SK-N-SH (cell line): Measurements from ENCODE around the gene MSL1. TPM values are rescaled to one million over a fixed set of nuclear protein-coding genes. Genes with fewer than 3 reads are reported as not detected.
A peak's percentile ranks its signal among the peaks of the same experiment; 100 is the strongest.

ENCODE experiments used
- CTCF ChIA-PET: fragments of 300-600, 350-600 bp; formaldehyde crosslinking; extraction: SDS; loops from one replicate; lab custom pipeline; 2021; lab: Yijun Ruan, JAX
- POLR2A ChIA-PET: fragments of 350-600 bp; sonication (Branson Sonifier 250); formaldehyde crosslinking; extraction: SDS; loops from one replicate; lab custom pipeline; 2020; ENCODE audit warnings: antibody characterized with exemption, inconsistent platforms; lab: Yijun Ruan, JAX
- DNase-seq: peaks from one replicate; pipeline ENCODE4 v3.0.0; 2012
- H2AFZ ChIP-seq: fragments of 200-600 bp; sonication (generic); 2 replicates; pipeline ENCODE4 v1.8.1; 2016; ENCODE audit warnings: antibody characterized with exemption, mild to moderate bottlenecking, low read depth
- H3F3A ChIP-seq: fragments of 200-600 bp; sonication (generic); replicated peaks from 2 replicates; pipeline ENCODE3; 2016; ENCODE audit warnings: antibody characterized with exemption, mild to moderate bottlenecking; ENCODE audit not compliant: insufficient read depth
- H3K27ac ChIP-seq, 2 experiments: fragments of 200-500 bp in 1 of 2; fragments of 200-600 bp in 1 of 2; sonication (Bioruptor generic) in 1 of 2; sonication (generic), shearing (Covaris generic) in 1 of 2; 2 replicates each; pipeline versions ENCODE4 v1.5.1 to v1.6.1; 2014 to 2016; ENCODE audit warnings: low read depth in 2 of 2, inconsistent platforms in 1 of 2, low read length in 1 of 2, mild to moderate bottlenecking in 1 of 2, mixed read lengths in 1 of 2
- H3K27me3 ChIP-seq: fragments of 200-600 bp; sonication (generic), shearing (Covaris generic); 2 replicates; pipeline ENCODE4 v1.6.1; 2016; ENCODE audit warnings: mixed run types; ENCODE audit not compliant: insufficient read depth
- H3K36me3 ChIP-seq, 2 experiments: fragments of 200-500 bp in 1 of 2; fragments of 200-600 bp in 1 of 2; sonication (Bioruptor generic) in 1 of 2; sonication (generic) in 1 of 2; replicated peaks in 1 of 2; 2 replicates each; pipeline versions ENCODE3 to v1.5.1; 2014 to 2016; ENCODE audit warnings: low read length in 1 of 2, mild to moderate bottlenecking in 1 of 2; ENCODE audit not compliant: insufficient read depth in 2 of 2, control insufficient read depth in 1 of 2
- H3K4me1 ChIP-seq, 2 experiments: fragments of 200-500 bp in 1 of 2; fragments of 200-600 bp in 1 of 2; sonication (Bioruptor generic) in 1 of 2; sonication (generic), shearing (Covaris generic) in 1 of 2; 2 replicates each; pipeline versions ENCODE4 v1.5.1 to v1.6.1; 2014 to 2016; ENCODE audit warnings: low read depth in 1 of 2, low read length in 1 of 2, mixed run types in 1 of 2; ENCODE audit not compliant: insufficient read depth in 2 of 2, control insufficient read depth in 1 of 2
- H3K4me2 ChIP-seq: fragments of 200-600 bp; sonication (generic), shearing (Covaris generic); 2 replicates; pipeline ENCODE4 v1.6.1; 2017; ENCODE audit warnings: mixed run types
- H3K4me3 ChIP-seq, 2 experiments: fragments of 200-500 bp in 1 of 2; fragments of 200-600 bp in 1 of 2; sonication (Bioruptor generic) in 1 of 2; sonication (generic), shearing (Covaris generic) in 1 of 2; 2 replicates each; pipeline versions ENCODE4 v1.5.1 to v1.8.1; 2014 to 2016; ENCODE audit warnings: low read depth in 2 of 2, inconsistent platforms in 1 of 2, low read length in 1 of 2, mild to moderate bottlenecking in 1 of 2, mixed read lengths in 1 of 2, moderate library complexity in 1 of 2
- H3K79me2 ChIP-seq: fragments of 200-600 bp; sonication (generic); 2 replicates; pipeline ENCODE4 v1.8.1; 2017; ENCODE audit warnings: mild to moderate bottlenecking; ENCODE audit not compliant: insufficient read depth
- H3K9ac ChIP-seq: fragments of 200-600 bp; sonication (generic); 2 replicates; pipeline ENCODE4 v1.6.1; 2017; ENCODE audit warnings: mixed run types
- H3K9me2 ChIP-seq: fragments of 200-600 bp; sonication (generic); 2 replicates; pipeline ENCODE4 v1.6.1; 2017; ENCODE audit warnings: mixed run types
- H3K9me3 ChIP-seq: fragments of 200-600 bp; sonication (generic); 2 replicates; pipeline ENCODE4 v1.6.1; 2017; ENCODE audit warnings: mixed run types, mild to moderate bottlenecking, moderate library complexity
- H4K20me1 ChIP-seq: fragments of 200-600 bp; sonication (generic); 2 replicates; pipeline ENCODE4 v1.6.1; 2017; ENCODE audit warnings: mild to moderate bottlenecking, mixed run types; ENCODE audit not compliant: insufficient read depth
- MEF2A ChIP-seq: IDR thresholded peaks from 2 replicates; pipeline ENCODE4 v1.4.0; 2012; ENCODE audit warnings: low read depth, borderline replicate concordance
- NFIC ChIP-seq: IDR thresholded peaks from 2 replicates; pipeline ENCODE4 v1.4.0; 2012; ENCODE audit warnings: borderline replicate concordance
- RCOR1 ChIP-seq: fragments of 150-350 bp; IDR thresholded peaks from 2 replicates; pipeline ENCODE4 v1.6.1; 2017; ENCODE audit warnings: antibody characterized with exemption, low read length
- SMC3 ChIP-seq: IDR thresholded peaks from 2 replicates; pipeline ENCODE4 v1.6.1; 2012; ENCODE audit warnings: low read depth, low read length, improper control_type of control experiment
- TAF1 ChIP-seq: IDR thresholded peaks from 2 replicates; pipeline ENCODE4 v1.6.1; 2012; ENCODE audit warnings: low read depth, mild to moderate bottlenecking, low read length, moderate library complexity, borderline replicate concordance
- TEAD4 ChIP-seq: IDR thresholded peaks from 2 replicates; pipeline ENCODE4 v1.4.0; 2012; ENCODE audit warnings: mild to moderate bottlenecking, borderline replicate concordance; ENCODE audit not compliant: insufficient read depth
- YY1 ChIP-seq: IDR thresholded peaks from 2 replicates; pipeline ENCODE4 v1.4.0; 2012; ENCODE audit warnings: low read depth, mild to moderate bottlenecking
- WGBS: methylation state at CpG from one replicate; pipeline ENCODE4 v1.1.6; 2017; ENCODE audit warnings: low lambda C conversion rate; 5-methylcytosine and 5-hydroxymethylcytosine counted together
- polyA plus RNA-seq, 3 experiments: library from polyadenylated mRNA; depleted of rRNA; stranded (reverse); fragments of >200 nt; gene quantifications; 2 replicates each; pipeline ENCODE4 v1.2.3, GENCODE V29; 2012
- TF ChIP-seq, protein P1 (sequence below): IDR thresholded peaks from 2 replicates; pipeline ENCODE4 v1.4.0; 2012; ENCODE audit warnings: low read depth, borderline replicate concordance
- TF ChIP-seq, protein P2 (sequence below): fragments of 200-600 bp; sonication (generic); IDR thresholded peaks from 2 replicates; pipeline ENCODE4 v1.6.1; 2017; ENCODE audit warnings: antibody characterized with exemption, mild to moderate bottlenecking, moderate library complexity
- TF ChIP-seq, protein P3 (sequence below): IDR thresholded peaks from 2 replicates; pipeline ENCODE4; 2012
- TF ChIP-seq, protein P4 (sequence below): IDR thresholded peaks from 2 replicates; pipeline ENCODE4 v1.6.1; 2012; ENCODE audit warnings: mild to moderate bottlenecking, low read depth, low read length, moderate library complexity

The MSL1 gene
- polyA plus RNA-seq, 1 of the 3 experiments (the other 2 are of a cell fraction), result 30.2 TPM

DNA sequence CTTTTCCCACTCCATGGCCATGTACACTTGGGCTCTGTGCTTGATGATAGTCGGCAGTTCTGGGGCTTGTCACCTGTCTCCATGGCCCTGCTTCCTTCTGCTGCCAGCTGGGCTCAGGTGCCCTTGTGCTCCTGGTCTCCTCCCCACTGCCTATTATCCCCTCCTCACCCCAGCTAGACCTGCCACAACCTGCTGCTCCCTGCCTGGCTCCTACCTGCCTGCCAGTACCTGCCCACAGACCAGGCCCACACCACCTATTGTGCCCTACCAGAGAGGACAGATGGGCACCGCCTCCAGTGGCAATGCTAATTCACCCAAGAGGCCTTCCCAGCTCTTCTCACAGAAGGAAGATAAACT is 55.0 kb downstream of the MSL1 start:
- Histone ChIP-seq H3K4me3 (no peak overlapping the region), H3K9me2 (no peaks in the 10 kb centered on the region), H3K79me2 (no peaks in the 10 kb centered on the region), H3F3A (peaks cover 20% of the 10 kb centered on the region), H3K4me1 (peaks cover 6 to 32% of the 10 kb centered on the region in 2 experiments; a peak in 1 of 4 replicates), H3K9ac (no peak overlapping the region), H3K9me3 (no peaks in the 10 kb centered on the region), H3K4me2 (peak overlapping the region; percentile 62; the same call in 1 of the 2 replicates), H2AFZ (no peak overlapping the region), H4K20me1 (no peaks in the 10 kb centered on the region), H3K27ac (no peak overlapping the region; a peak in 1 of 4 replicates), H3K27me3 (no peaks in the 10 kb centered on the region), H3K36me3 (peaks cover 11 to 25% of the 10 kb centered on the region in 2 experiments)
- TF ChIP-seq, protein P1, sequence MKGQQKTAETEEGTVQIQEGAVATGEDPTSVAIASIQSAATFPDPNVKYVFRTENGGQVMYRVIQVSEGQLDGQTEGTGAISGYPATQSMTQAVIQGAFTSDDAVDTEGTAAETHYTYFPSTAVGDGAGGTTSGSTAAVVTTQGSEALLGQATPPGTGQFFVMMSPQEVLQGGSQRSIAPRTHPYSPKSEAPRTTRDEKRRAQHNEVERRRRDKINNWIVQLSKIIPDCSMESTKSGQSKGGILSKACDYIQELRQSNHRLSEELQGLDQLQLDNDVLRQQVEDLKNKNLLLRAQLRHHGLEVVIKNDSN, result no peak
- TF ChIP-seq YY1, result no peak
- no peak for TF ChIP-seq RCOR1
- no peak for TF ChIP-seq SMC3
- TF ChIP-seq NFIC, result no peak
- TF ChIP-seq MEF2A, result no peak
- TF ChIP-seq, protein P2, sequence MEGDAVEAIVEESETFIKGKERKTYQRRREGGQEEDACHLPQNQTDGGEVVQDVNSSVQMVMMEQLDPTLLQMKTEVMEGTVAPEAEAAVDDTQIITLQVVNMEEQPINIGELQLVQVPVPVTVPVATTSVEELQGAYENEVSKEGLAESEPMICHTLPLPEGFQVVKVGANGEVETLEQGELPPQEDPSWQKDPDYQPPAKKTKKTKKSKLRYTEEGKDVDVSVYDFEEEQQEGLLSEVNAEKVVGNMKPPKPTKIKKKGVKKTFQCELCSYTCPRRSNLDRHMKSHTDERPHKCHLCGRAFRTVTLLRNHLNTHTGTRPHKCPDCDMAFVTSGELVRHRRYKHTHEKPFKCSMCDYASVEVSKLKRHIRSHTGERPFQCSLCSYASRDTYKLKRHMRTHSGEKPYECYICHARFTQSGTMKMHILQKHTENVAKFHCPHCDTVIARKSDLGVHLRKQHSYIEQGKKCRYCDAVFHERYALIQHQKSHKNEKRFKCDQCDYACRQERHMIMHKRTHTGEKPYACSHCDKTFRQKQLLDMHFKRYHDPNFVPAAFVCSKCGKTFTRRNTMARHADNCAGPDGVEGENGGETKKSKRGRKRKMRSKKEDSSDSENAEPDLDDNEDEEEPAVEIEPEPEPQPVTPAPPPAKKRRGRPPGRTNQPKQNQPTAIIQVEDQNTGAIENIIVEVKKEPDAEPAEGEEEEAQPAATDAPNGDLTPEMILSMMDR, result no peak
- no peak for TF ChIP-seq TEAD4
- TF ChIP-seq, protein P3, sequence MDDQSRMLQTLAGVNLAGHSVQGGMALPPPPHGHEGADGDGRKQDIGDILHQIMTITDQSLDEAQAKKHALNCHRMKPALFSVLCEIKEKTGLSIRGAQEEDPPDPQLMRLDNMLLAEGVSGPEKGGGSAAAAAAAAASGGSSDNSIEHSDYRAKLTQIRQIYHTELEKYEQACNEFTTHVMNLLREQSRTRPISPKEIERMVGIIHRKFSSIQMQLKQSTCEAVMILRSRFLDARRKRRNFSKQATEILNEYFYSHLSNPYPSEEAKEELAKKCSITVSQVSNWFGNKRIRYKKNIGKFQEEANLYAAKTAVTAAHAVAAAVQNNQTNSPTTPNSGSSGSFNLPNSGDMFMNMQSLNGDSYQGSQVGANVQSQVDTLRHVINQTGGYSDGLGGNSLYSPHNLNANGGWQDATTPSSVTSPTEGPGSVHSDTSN, result no peak
- TF ChIP-seq, protein P4, sequence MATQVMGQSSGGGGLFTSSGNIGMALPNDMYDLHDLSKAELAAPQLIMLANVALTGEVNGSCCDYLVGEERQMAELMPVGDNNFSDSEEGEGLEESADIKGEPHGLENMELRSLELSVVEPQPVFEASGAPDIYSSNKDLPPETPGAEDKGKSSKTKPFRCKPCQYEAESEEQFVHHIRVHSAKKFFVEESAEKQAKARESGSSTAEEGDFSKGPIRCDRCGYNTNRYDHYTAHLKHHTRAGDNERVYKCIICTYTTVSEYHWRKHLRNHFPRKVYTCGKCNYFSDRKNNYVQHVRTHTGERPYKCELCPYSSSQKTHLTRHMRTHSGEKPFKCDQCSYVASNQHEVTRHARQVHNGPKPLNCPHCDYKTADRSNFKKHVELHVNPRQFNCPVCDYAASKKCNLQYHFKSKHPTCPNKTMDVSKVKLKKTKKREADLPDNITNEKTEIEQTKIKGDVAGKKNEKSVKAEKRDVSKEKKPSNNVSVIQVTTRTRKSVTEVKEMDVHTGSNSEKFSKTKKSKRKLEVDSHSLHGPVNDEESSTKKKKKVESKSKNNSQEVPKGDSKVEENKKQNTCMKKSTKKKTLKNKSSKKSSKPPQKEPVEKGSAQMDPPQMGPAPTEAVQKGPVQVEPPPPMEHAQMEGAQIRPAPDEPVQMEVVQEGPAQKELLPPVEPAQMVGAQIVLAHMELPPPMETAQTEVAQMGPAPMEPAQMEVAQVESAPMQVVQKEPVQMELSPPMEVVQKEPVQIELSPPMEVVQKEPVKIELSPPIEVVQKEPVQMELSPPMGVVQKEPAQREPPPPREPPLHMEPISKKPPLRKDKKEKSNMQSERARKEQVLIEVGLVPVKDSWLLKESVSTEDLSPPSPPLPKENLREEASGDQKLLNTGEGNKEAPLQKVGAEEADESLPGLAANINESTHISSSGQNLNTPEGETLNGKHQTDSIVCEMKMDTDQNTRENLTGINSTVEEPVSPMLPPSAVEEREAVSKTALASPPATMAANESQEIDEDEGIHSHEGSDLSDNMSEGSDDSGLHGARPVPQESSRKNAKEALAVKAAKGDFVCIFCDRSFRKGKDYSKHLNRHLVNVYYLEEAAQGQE, result no peak
- no peak for TF ChIP-seq TAF1
- POLR2A ChIA-PET, result no interaction called here
- no peak for DNase-seq
- WGBS, result 89% methylated on average over 2 of the region's 2 CpGs
- CTCF ChIA-PET, result interaction anchor here (1.0 to 10.6 kb wide), 6 partner anchors 8 to 163 kb away, joined by 3 to 94 read pairs (median 18); partner anchors contain the start of gene CASC3
